Frontal cortex (tissue), 4 donors: ENCODE data around the gene SLC5A5. TPM values are rescaled to one million over a fixed set of nuclear protein-coding genes. Genes with fewer than 3 reads are reported as not detected.

Source experiments
- DNase-seq, 2 donors: peaks; one replicate each; pipeline ENCODE4 v3.0.0; 2012; ENCODE audit warnings: low spot score in 2 of 2
- FAIRE-seq: peaks from 2 replicates; lab custom pipeline; 2012; peaks lifted over from hg19 to GRCh38; lab: Jason Lieb, UNC
- total RNA-seq: library from RNA; depleted of rRNA; stranded (reverse); fragments of >200 nt; gene quantifications from one replicate; pipeline ENCODE4 v1.2.3, GENCODE V29; 2014
- donor health status: control.
- donor health status: control.
- donor health status: control.

The SLC5A5 gene
- total RNA-seq: 2.9 TPM

GRCh38 chr19:17871878-17872250 is at the start of gene SLC5A5:
Gene SLC5A5, plus strand, starts transcription at chr19:17871945. Its CDS starts 375 bp downstream, at chr19:17872320.
- FAIRE-seq (no peak), DNase-seq (no peak)

DNA sequence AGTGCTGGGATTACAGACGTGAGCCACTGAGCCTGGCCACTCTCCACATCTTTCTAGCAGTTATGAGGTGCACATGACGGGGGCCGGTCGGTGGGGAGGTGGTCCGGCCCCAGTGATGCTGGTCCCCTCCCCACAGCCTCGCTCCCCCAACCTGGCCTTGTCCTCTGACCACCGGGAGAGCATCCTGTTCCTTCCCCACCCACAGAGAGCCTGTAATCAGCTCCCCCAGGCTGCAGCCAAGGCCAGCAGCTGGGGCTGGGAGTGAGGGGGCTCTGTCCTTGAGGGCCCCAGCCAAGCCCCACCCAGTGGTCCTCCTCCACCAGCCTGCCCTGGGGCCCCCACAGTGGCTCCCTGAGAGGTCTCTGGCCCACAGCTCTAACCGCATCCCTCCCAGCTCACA is 47.4 kb upstream of the SLC5A5 start:
- DNase-seq (no peak), FAIRE-seq (no peak)

DNA sequence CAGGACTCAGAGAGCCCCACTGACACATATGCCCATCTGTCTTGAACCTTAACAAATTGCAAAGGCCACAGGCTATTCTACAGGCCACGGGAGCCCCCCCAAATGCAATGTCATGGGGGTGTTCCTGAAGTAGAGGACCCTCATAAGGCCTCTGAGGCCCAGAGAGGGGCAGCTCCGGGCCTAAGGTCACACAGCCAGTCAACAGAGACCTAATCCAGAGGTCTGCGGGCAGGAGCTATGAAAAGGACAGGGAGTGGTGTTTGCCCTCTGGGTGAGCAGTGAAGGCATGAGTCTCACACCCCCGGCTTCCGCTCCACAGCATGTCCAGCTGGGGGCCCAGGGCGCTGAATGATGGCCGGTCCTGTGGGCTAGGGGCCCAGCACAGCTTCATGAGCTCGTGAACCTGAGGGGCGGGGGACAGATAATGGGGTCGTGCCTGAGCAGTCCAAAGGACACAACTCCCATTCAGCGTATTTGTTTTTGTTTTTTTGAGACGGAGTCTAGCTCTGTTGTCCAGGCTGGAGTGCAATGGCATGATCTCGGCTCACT is 45.2 kb upstream of the SLC5A5 start:
- DNase-seq (no peak), FAIRE-seq (no peak)

- FAIRE-seq: no peak
These were observed 41.7 kb upstream of the SLC5A5 start for GRCh38 chr19:17829855-17830566.

GRCh38 chr19:17830567-17831418 is 41.0 kb upstream of the SLC5A5 start:
- FAIRE-seq (no peak), DNase-seq (peak; percentile 55 to 91)

More at GRCh38 chr19:17829855-17830566, 41.7 kb upstream of the SLC5A5 start:
- peak in 1 of 2 donors; percentile 70 for DNase-seq

DNA sequence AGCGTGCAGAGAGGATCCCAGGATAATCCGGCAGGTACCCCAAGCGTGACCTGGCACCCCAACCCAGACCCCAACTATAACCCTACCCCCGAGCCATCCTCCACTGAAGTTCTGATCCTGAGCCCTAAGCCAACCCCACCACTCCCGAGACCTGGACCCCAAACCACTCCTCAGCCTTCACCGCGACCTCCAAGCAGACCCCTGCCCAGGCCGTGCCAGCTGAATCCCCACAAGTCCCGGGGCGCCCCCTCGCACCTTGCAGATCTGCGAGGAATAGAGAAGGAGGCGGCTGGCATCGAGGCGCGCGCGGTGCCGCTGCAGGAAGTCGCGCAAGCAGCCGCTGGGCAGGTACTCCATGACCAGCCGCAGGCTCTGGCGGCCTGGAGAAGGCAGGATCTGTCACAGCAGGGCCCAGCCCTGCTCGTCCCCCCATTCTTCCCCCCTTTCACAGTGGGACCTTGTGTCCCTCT is 40.3 kb upstream of the SLC5A5 start:
- no peak for DNase-seq
- no peak for FAIRE-seq

DNA sequence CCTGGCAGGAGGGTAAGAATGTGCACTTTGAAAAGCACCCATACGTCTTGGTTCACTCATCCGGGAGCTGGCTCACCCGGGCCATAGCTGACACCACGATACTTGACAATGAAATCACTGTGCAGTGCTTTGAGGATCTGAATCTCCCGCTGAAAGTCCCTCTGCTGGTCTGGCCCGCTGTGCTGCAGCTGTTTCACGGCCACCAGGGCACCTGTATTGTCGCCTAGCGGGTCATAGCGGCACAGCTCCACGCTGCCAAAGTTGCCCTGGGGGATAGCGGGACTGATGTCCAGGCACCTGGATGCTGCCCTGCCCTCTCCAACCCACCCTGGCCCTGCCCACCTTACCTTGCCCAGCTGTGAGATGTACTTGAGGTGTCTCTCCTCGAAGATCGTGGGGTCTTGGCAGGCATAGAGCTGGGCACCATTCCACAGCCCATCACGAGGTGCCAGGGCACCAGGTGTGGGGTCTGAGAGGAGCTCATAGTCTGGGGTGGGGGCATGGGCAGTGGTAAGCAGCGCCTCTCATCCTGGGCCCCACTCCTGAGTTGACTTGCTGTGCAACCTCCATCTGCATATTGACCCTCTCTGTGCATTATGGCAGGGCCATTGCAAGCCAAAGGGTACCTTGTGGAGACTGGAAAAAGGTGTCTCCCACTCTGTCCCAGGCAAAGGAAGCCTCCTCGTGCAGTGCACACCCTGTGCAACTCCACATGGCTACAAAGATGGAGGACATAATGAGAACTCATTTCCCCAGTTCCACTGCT is 39.1 kb upstream of the SLC5A5 start:
- FAIRE-seq (no peak), DNase-seq (no peak)

DNA sequence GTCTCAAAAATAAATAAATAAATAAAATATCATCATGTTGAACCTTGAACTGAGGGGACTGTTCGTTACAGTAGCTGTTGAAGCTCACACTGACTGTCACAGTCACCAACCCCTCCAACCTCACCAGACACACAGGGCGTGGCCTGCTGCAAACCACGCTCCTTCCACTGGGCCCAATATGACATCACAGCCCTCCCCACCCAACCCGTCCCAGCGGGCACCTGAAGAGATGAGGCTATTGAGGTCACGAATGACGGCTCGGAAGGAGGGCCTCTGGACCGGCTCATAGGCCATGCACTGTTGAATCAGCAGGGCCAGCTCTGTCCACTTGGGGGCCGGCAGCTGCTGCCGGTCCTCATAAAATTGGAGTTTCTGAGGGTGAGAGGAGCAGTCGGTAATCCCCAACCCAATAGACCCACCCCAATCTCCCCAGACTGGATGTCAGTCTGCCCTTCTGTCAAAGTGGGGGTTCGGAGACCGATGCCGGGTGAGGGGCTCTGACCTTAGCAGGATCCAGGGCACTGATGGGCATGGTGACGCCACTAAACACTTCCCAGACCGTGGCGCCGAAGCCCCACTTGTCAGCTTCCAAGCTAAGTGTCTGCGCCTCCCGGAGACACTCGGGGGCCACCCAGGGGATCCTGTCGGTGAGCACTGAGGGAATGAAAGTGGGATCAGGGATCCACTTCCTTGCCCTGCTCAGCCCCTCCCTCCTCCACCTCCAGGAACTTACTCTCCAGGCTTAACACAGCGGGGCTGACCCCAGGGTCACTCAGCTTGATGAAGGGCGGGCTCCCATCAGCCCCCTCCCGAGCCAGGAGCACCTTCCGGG is 37.2 kb upstream of the SLC5A5 start:
- no peak for DNase-seq

GRCh38 chr19:17835182-17836006 is 36.4 kb upstream of the SLC5A5 start:
- FAIRE-seq (no peak), DNase-seq (no peak)

More for the DNA sequence above, 37.2 kb upstream of the SLC5A5 start:
- no peak for FAIRE-seq

DNA sequence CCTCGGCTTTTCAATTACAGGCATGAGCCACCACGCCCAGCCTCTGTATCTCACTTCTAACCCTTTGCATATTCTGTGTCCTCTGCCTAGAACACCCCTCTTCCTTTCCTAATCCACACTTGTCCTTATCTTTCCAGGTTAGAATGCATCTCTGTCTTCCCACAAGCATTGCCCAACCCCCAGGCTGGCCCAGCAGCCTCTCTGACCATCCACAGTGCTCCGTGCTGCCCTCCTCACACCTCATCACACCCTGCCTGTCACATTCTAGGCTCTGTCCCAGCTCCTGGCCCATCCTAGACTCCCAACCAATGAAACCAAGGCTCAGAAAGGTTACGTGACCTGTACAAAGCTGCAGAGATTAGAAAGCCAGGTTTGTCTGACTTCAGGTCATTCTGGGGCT is 35.2 kb upstream of the SLC5A5 start:
- DNase-seq (no peak), FAIRE-seq (no peak)

DNA sequence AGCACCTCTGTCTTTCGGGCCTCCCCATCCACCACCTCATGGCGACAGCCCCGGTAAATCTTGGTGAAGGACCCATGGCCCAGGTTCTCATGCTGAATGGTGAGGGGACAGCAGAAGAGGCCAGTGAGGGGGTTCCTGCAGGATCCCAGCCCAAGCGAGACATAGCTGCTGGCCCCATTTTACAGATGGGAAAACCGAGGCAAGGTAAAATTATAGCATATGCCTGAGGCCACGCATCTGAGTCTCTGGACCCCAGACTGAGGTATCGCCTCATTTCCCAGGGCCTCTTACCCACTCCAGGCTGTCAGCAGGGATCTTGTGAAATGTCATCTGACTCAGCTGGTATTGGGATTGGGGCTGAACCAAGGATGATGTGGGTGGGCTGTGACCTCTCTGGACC is 33.8 kb upstream of the SLC5A5 start:
- no peak for FAIRE-seq

DNA sequence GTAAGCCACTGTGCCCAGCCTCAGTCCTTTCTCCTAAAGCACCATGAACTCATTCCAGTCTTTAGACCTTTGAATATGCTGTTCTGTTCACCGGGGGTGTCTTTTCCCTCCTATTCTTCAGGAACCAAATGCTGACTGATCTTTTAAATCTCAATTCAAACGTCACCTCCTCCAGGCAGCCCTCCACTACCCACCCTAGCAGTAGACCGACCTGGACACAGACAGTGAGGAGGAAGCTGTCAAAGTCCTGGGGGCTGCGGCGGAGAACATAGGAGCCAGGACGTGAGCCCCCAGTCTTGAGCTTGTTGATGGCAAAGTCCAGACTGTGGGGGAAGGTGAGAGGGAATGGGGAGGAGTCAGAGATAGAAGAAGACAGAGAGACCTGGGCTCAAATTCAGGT is 31.7 kb upstream of the SLC5A5 start:
- no peak for FAIRE-seq
- no peak for DNase-seq

More for the DNA sequence above, 33.8 kb upstream of the SLC5A5 start:
- DNase-seq: no peak

DNA sequence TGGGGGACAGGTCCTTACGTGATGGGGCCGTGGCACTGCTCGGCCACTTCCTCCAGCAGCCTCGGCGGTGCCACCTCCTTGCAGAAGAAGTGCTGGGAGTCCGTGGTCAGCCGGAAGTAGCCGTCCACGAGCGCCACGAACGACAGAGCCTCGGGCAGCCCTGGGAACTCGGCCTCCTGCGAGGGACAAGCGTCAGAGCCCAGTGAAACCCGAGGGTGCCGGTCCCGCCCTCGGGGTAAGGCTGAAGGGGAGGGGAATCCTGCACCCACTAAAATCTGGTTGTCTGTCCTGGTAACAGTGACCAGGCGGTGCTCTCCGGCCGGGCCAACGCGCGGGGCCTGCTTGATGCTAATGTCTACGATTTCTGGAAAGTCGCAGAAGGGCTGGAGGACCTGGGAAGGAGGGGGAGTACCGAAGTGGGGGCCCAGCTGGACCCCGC is 30.4 kb upstream of the SLC5A5 start:
- DNase-seq (peak in 1 of 2 donors; percentile 49), FAIRE-seq (no peak)

- DNase-seq (peak; percentile 63 to 88), FAIRE-seq (no peak)
These were observed 29.7 kb upstream of the SLC5A5 start for GRCh38 chr19:17841810-17842662.

GRCh38 chr19:17842663-17843291 is 29.0 kb upstream of the SLC5A5 start:
- FAIRE-seq: no peak

DNA sequence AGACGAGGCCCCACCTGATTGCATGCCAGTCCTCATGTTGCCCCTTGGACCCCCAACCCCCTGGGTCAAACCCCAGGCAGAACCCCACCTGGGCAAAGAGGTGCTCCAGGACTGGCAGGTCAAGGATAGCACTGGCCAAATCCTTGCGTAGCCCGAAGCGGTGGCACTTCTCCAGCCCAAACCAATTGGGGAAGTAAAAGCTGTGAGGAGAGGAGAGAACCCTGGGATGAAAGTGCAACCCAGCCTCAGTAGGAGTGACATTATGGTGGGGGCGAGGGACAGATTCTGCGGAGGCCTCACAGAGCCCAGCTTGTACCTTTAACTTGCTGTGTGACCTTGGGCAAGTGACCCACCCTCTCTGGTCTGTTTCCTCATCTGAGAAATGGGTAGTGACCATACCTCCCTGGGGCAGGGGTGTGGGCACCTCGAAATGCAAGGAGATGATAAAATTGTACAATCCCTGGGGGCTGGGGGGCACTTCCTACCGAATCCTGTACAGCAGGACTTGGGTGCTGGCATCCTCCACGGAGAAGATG is 28.4 kb upstream of the SLC5A5 start:
- no peak for FAIRE-seq
- no peak for DNase-seq

More at GRCh38 chr19:17842663-17843291, 29.0 kb upstream of the SLC5A5 start:
- no peak for DNase-seq
